NCI-H128 (cell line): ENCODE data around the gene PCDHB10.
"Not testable (repeated sequence)": the region's sequence is repeated elsewhere in the genome, so short reads cannot be mapped to it uniquely, and the experiment has no call there.

Experiments used
- DNase-seq: peaks from one replicate; lab custom pipeline; 2025; ENCODE audit not compliant: unreplicated experiment; lab: John Stamatoyannopoulos, UW

The PCDHB10 gene

DNA sequence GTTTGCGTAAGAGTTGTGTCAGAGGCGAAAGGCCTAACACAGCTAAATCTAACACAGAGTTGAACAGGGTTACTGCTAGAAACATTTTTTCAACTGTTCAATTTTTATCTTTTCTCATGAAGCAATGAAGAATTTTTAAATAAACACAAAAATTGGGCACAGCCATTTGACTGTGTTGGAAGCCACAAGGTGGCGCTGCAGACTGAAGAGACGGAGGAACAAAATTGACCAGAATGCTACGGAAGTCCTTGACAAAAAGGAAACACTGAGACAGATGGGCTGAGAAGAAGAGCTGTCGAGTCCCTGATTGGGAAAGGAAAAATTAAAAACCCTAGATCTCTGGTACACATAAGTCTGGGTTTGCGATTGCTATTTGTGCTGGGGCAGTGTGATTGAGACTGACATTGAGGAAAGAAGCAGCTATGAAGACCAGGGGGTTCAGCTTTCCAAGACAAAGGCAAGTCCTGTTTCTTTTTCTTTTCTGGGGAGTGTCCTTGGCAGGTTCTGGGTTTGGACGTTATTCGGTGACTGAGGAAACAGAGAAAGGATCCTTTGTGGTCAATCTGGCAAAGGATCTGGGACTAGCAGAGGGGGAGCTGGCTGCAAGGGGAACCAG lies 5.1 kb upstream of the PCDHB10 start, which contains the start of gene PCDHB9:
TSS of gene PCDHB9 (plus strand) at position 265 of the 616 bp plus-strand sequence. CDS start at position 423, 158 bp downstream.
- DNase-seq: no peak

DNA sequence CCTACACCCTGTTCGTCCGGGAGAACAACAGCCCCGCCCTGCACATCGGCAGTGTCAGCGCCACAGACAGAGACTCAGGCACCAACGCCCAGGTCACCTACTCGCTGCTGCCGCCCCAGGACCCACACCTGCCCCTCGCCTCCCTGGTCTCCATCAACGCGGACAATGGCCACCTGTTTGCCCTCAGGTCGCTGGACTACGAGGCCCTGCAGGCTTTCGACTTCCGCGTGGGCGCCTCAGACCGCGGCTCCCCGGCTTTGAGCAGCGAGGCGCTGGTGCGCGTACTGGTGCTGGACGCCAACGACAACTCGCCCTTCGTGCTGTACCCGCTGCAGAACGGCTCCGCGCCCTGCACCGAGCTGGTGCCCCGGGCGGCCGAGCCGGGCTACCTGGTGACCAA lies 3.5 kb upstream of the PCDHB10 start:
- DNase-seq: not testable (repeated sequence)

GRCh38 chr5:141189131-141189530 lies 3.0 kb upstream of the PCDHB10 start:
- not testable (repeated sequence) for DNase-seq

GRCh38 chr5:141194332-141194731 lies 2.2 kb downstream of the PCDHB10 start:
- DNase-seq: not testable (repeated sequence)

DNA sequence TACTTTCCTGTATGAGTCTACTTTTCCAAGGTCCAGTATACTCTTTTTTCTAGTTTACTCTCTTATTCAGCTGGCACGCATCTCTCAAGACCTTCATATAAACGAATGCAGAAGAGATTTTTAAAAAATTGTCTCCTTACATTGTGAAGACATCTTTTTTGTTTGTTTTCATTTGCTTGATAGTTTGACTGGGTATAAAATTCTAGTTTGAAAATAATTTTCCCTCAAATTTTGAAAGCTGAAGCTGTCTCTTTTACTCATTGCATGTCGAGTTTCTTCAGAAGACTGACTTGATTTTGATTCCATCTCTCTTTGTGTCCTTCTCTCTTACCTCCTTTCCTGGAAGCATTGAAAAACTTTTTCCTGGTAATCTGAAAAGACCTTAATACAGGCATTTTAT lies 4.2 kb downstream of the PCDHB10 start:
- no peak for DNase-seq

GRCh38 chr5:141199359-141200235 lies 7.4 kb downstream of the PCDHB10 start, which contains the start of gene PCDHB11:
Gene PCDHB11 (plus strand): TSS chr5:141199627. CDS start chr5:141199775, 148 bp downstream.
- DNase-seq: no peak

DNA sequence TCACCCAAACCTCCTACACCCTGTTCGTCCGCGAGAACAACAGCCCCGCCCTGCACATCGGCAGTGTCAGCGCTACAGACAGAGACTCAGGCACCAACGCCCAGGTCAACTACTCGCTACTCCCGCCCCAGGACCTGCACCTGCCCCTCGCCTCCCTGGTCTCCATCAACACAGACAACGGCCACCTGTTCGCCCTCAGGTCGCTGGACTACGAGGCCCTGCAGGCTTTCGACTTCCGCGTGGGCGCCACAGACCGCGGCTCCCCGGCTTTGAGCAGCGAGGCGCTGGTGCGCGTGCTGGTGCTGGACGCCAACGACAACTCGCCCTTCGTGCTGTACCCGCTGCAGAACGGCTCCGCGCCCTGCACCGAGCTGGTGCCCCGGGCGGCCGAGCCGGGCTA lies 9.0 kb downstream of the PCDHB10 start:
- not testable (repeated sequence) for DNase-seq

DNA sequence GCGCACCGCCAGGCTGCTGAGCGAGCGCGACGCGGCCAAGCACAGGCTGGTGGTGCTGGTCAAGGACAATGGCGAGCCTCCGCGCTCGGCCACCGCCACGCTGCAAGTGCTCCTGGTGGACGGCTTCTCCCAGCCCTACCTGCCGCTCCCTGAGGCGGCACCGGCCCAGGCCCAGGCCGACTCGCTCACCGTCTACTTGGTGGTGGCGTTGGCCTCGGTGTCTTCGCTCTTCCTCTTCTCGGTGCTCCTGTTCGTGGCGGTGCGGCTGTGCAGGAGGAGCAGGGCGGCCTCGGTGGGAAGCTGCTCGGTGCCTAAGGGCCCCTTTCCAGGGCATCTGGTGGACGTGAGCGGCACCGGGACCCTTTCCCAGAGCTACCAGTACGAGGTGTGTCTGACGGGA lies 9.5 kb downstream of the PCDHB10 start:
- not testable (repeated sequence) for DNase-seq

DNA sequence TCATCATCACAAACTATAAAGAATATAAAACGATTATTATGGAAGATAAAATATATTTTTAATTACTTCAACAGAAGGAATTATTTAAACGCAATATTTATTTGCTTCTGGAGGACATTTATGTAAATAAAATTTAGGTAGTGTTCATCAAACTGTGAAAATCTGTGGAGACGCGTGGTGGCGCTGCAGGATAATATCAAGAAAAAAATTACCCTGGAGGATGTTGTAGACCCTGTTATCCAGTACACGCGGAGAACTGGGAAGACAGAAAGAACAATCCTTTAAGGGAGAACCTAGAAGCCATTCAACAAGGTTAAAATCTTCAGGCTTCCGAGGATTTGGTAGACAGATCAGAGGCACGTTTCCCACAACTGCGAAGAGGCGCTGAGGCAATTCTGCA lies 16.3 kb downstream of the PCDHB10 start, which contains the start of gene PCDHB12:
TSS of gene PCDHB12 (plus strand) at position 242 of the 400 bp plus-strand sequence. CDS start 189 bp downstream, outside the sequence.
- no peak for DNase-seq

DNA sequence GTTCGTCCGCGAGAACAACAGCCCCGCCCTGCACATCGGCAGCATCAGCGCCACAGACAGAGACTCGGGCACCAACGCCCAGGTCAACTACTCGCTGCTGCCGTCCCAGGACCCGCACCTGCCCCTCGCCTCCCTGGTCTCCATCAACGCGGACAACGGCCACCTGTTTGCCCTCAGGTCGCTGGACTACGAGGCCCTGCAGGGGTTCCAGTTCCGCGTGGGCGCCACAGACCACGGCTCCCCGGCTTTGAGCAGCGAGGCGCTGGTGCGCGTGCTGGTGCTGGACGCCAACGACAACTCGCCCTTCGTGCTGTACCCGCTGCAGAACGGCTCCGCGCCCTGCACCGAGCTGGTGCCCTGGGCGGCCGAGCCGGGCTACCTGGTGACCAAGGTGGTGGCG lies 18.1 kb downstream of the PCDHB10 start:
- not testable (repeated sequence) for DNase-seq

DNA sequence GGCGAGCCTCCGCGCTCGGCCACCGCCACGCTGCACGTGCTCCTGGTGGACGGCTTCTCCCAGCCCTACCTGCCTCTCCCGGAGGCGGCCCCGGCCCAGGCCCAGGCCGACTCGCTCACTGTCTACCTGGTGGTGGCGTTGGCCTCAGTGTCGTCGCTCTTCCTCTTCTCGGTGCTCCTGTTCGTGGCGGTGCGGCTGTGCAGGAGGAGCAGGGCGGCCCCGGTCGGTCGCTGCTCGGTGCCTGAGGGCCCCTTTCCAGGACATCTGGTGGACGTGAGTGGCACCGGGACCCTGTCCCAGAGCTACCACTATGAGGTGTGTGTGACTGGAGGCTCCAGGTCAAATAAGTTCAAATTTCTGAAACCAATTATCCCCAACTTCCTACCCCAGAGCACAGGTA lies 18.7 kb downstream of the PCDHB10 start:
- not testable (repeated sequence) for DNase-seq

- DNase-seq: not testable (repeated sequence)
Observed at GRCh38 chr5:141213656-141214339, 21.6 kb downstream of the PCDHB10 start, which contains the start of gene PCDHB13. Gene PCDHB13 (plus strand): TSS chr5:141213919. CDS start chr5:141214124, 205 bp downstream.

- not testable (repeated sequence) for DNase-seq
Observed at GRCh38 chr5:141214583-141214982, 22.4 kb downstream of the PCDHB10 start.

- not testable (repeated sequence) for DNase-seq
Observed at GRCh38 chr5:141215504-141215903, 23.4 kb downstream of the PCDHB10 start.

GRCh38 chr5:141216035-141216434 lies 23.9 kb downstream of the PCDHB10 start:
- not testable (repeated sequence) for DNase-seq

DNA sequence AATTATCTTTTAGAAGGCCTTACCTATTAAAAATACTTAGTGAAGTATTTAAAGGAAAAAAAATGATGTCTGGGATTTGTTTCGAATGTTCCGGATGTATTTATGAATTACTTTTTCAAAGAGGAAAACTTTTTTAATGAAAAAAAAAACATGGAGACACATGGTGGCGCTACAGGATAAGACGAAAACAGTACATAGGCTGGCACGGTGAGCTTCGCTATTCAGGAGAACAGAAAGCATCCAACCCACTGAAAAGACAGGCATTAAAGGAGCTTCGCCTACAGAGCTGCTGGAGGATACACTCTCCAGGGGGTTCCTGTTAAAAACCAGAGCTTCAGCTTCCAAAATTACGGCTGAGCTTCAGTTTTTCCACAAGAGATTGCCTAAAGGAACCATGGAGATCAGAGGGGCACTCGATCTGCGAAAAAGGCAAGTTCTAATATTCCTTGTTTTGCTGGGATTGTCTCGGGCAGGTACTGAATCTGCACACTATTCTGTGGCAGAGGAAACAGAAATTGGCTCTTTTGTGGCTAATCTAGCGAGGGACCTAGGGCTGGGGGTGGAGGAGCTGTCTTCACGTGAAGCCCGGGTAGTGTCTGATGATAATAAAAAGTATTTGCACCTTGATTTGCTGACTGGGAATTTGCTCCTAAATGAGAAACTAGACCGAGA lies 31.1 kb downstream of the PCDHB10 start, which contains the start of gene PCDHB14:
TSS of gene PCDHB14 (plus strand) at position 232 of the 672 bp plus-strand sequence. CDS start at position 395, 163 bp downstream.
- peak; percentile 28 for DNase-seq

GRCh38 chr5:141224844-141225243 lies 32.7 kb downstream of the PCDHB10 start:
- DNase-seq: not testable (repeated sequence)

GRCh38 chr5:141225421-141225820 lies 33.3 kb downstream of the PCDHB10 start:
- not testable (repeated sequence) for DNase-seq

- DNase-seq: no peak
Observed at GRCh38 chr5:141234109-141234667, 42.0 kb downstream of the PCDHB10 start.

DNA sequence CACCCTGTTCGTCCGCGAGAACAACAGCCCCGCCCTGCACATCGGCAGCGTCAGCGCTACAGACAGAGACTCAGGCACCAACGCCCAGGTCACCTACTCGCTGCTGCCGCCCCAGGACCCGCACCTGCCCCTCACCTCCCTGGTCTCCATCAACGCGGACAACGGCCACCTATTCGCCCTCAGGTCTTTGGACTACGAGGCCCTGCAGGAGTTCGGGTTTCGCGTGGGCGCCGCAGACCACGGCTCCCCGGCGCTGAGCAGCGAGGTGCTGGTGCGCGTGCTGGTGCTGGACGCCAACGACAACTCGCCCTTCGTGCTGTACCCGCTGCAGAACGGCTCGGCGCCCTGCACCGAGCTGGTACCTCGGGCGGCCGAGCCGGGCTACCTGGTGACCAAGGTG lies 43.8 kb downstream of the PCDHB10 start:
- not testable (repeated sequence) for DNase-seq
